A549 (cell line): ENCODE results near the gene TNFAIP2.
"Not testable (repeated sequence)": the region's sequence is repeated elsewhere in the genome, so short reads cannot be mapped to it uniquely, and the experiment has no call there.

Experiments
- BHLHE40 ChIP-seq: IDR thresholded peaks from 2 replicates; pipeline ENCODE4 v1.6.1; 2012; ENCODE audit warnings: low read depth, low read length, inconsistent platforms
- CBX2 ChIP-seq: fragments of 200-600 bp; sonication (generic); IDR thresholded peaks from 2 replicates; pipeline ENCODE4 v1.6.1; 2016; ENCODE audit warnings: low read depth, mild to moderate bottlenecking, borderline replicate concordance
- CTCF ChIP-seq: fragments of >200 bp; sonication (Bioruptor Twin); formaldehyde crosslinking; IDR thresholded peaks from 3 replicates; pipeline ENCODE4 v1.5.1; 2016
- EP300 ChIP-seq, 2 experiments: fragments of >200 bp; sonication (Bioruptor Twin); formaldehyde crosslinking; IDR thresholded peaks; 2 replicates in 1 of 2; 3 replicates in 1 of 2; pipeline ENCODE4 v1.6.1; 2016 to 2017
- MAZ ChIP-seq: fragments of 150-350 bp; IDR thresholded peaks from 2 replicates; pipeline ENCODE4 v1.6.1; 2014; ENCODE audit warnings: antibody characterized with exemption, low read depth, low read length, borderline replicate concordance
- POLR2A ChIP-seq: IDR thresholded peaks from 2 replicates; pipeline ENCODE4 v1.6.1; 2012; ENCODE audit warnings: mild to moderate bottlenecking, low read length
- RFX5 ChIP-seq: fragments of 450-650 bp; IDR thresholded peaks from 2 replicates; pipeline ENCODE4 v1.7.1; 2014; ENCODE audit warnings: antibody characterized with exemption, mild to moderate bottlenecking, moderate library complexity
- SMC3 ChIP-seq: fragments of >200 bp; sonication (Bioruptor Twin); formaldehyde crosslinking; IDR thresholded peaks from 3 replicates; pipeline ENCODE4 v1.6.1; 2018; ENCODE audit warnings: inconsistent platforms
- ZNF302 ChIP-seq: fragments of 250-450 bp; sonication (Bioruptor Pico); IDR thresholded peaks from 2 replicates; pipeline ENCODE4 v1.9.0; 2021; ENCODE audit warnings: inconsistent platforms, mild to moderate bottlenecking, moderate library complexity

GRCh38 chr14:103176176-103176575, 52.9 kb downstream of the TNFAIP2 start:
- TF ChIP-seq CTCF; ZNF302; SMC3; RFX5; MAZ; EP300 (IDR thresholded peaks at IDR 0.05); POLR2A; CBX2; BHLHE40: not testable (repeated sequence)
